GM18861 (cell line): ENCODE measurements around the gene KLRF2.
"Not testable (repeated sequence)": the region's sequence is repeated elsewhere in the genome, so short reads cannot be mapped to it uniquely, and the experiment has no call there.

Source experiments
- ATAC-seq: cut with Tn5 transposase; IDR thresholded peaks from one replicate; pipeline ENCODE4 v1.9.1; 2021; ENCODE audit not compliant: unreplicated experiment

Gene KLRF2

GRCh38 chr12:9881246-9881645 is at the start of gene KLRF2:
KLRF2 (plus strand) TSS chr12:9881489; CDS start chr12:9881596, 107 bp downstream.
- ATAC-seq = no peak

GRCh38 chr12:9831720-9832119 is 49.6 kb upstream of the KLRF2 start:
- ATAC-seq = no peak

- ATAC-seq = no peak
Observed at GRCh38 chr12:9843407-9843806, 37.9 kb upstream of the KLRF2 start.

- no peak for ATAC-seq
Observed at GRCh38 chr12:9848899-9849298, 32.4 kb upstream of the KLRF2 start.

- no peak for ATAC-seq
Observed at GRCh38 chr12:9851050-9851449, 30.2 kb upstream of the KLRF2 start.

- ATAC-seq = no peak
Observed at GRCh38 chr12:9851927-9852326, 29.4 kb upstream of the KLRF2 start.

- no peak for ATAC-seq
Observed at GRCh38 chr12:9856151-9856550, 25.1 kb upstream of the KLRF2 start.

- no peak for ATAC-seq
Observed at GRCh38 chr12:9856894-9857293, 24.4 kb upstream of the KLRF2 start.

GRCh38 chr12:9858135-9858534 is 23.2 kb upstream of the KLRF2 start:
- no peak for ATAC-seq

GRCh38 chr12:9864913-9865675 is 16.2 kb upstream of the KLRF2 start:
- ATAC-seq = no peak

- no peak for ATAC-seq
Observed at GRCh38 chr12:9866860-9867269, 14.4 kb upstream of the KLRF2 start.

- no peak for ATAC-seq
Observed at GRCh38 chr12:9867531-9867930, 13.8 kb upstream of the KLRF2 start.

GRCh38 chr12:9868311-9868801 is 12.9 kb upstream of the KLRF2 start:
- ATAC-seq = no peak

- ATAC-seq = no peak
Observed at GRCh38 chr12:9868951-9869306, 12.4 kb upstream of the KLRF2 start.

GRCh38 chr12:9869307-9870161 is 11.8 kb upstream of the KLRF2 start, which contains the start of gene CLEC2B:
CLEC2B (minus strand) TSS chr12:9869354.
- ATAC-seq = no peak

- ATAC-seq = no peak
Observed at GRCh38 chr12:9870286-9870866, 10.9 kb upstream of the KLRF2 start.

- no peak for ATAC-seq
Observed at GRCh38 chr12:9872162-9872561, 9.1 kb upstream of the KLRF2 start.

GRCh38 chr12:9872742-9873141 is 8.5 kb upstream of the KLRF2 start:
- no peak for ATAC-seq

- ATAC-seq = not testable (repeated sequence)
Observed at GRCh38 chr12:9876120-9876519, 5.2 kb upstream of the KLRF2 start.

- no peak for ATAC-seq
Observed at GRCh38 chr12:9880532-9881078, 684 bp upstream of the KLRF2 start.

GRCh38 chr12:9881988-9882387 is 699 bp downstream of the KLRF2 start:
- no peak for ATAC-seq
